Measurements from ENCODE around the gene P4HA1. TPM values are rescaled to one million over a fixed set of nuclear protein-coding genes. Genes with fewer than 3 reads are reported as not detected.
"Not testable (repeated sequence)": the region's sequence is repeated elsewhere in the genome, so short reads cannot be mapped to it uniquely, and the experiment has no call there.

P4HA1 gene
- total RNA-seq, 1 donor from 2014 or later: 51.8 TPM

DNA sequence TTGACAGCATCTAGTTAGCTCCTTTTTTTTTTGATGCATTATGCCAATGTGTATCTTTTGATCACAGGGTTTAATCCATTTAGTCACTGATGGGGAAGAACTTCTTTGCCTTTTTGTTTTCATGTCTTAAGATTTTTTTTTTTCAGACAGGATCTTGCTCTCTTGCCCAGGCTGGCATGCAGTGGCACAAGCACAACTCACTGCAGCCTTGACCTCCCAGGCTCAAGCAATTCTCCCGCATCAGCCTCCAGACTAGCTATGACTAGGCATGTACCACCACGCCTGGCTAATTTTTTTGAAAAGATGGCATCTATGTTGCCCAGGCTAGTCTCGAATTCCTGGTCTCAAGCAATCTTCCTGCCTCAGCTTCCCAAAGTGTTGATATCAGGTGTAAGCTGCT lies 95.7 kb downstream of the P4HA1 start:
- intact Hi-C loops (cut with DNase I): no loop called here
- ATAC-seq (no peak), DNase-seq (ENCODE audit: low spot score) (no peak)

DNA sequence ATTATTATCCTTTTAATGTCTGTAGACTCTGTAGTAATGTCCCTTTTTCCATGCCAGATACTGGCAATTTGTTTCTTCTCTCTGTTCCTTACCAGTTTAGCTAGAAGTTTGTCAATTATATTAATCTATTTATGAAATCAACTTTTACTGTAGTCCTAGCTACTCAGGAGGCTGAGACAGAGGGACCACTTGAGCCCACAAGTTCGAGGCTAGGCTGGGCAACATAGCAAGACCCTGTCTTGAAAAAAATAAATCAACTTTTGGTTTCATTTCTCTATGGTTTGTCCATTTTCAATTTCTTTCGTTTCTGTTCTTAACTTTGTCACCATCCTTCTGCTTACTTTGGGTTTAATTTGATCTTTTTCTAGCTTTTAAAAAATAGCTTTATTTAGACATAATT lies 99.6 kb downstream of the P4HA1 start:
- intact Hi-C loops (cut with DNase I): no loop called here

DNA sequence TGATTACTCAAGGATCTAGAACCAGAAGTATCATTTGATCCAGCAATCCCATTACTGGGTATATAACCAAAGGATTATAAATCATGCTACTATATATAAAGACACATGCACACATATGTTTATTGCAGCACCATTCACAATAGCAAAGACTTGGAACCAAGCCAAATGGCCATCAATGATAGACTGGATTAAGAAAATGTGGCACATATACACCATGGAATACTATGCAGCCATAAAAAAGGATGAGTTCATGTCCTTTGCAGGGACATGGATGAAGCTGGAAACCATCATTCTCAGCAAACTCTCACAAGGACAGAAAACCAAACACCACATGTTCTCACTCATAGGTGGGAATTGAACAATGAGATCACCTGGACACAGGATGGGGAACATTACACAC lies 101.2 kb downstream of the P4HA1 start:
- intact Hi-C loops (cut with DNase I); DNase-seq (ENCODE audit: low spot score); ATAC-seq: not testable (repeated sequence)

More for the DNA sequence above, 99.6 kb downstream of the P4HA1 start:
- ATAC-seq: no peak
- no peak for DNase-seq (ENCODE audit: low spot score)

DNA sequence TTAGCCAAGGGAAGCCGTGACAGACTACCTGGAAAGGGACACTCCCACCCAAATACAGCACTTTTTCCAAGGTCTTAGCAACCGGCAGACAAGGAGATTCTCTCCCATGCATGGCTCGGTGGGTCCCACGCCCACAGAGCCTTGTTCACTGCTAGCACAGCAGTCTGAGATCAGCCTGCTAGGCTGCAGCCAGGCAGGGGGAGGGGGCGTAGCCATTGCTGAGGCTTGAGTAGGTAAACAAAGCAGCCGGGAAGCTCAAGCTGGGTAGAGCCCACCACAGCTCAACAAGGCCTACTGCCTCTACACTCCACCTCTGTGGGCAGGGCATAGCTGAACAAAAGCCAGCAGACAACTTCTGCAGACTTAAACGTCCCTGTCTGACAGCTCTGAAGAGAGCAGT lies 106.9 kb downstream of the P4HA1 start:
- intact Hi-C loops (cut with DNase I); ATAC-seq; DNase-seq (ENCODE audit: low spot score): not testable (repeated sequence)

DNA sequence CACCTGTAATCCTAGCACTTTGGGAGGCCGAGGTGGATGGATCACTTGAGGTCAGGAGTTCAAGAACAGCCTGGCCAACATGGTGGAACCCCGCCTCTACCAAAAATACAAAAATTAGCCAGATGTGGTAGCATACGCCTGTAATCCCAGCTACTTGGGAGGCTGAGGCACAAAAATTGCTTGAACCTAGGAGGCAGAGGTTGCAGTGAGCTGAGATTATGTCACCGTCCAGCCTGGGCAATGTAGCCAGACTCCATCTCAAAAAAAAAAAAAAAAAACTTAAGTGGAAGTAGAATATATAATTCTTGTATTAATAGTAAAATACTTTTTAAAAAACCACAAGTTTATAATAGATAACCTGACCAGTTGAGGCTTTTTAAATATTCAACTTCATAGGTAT lies 112.0 kb downstream of the P4HA1 start:
- ATAC-seq; DNase-seq (ENCODE audit: low spot score); intact Hi-C loops (cut with DNase I): not testable (repeated sequence)

DNA sequence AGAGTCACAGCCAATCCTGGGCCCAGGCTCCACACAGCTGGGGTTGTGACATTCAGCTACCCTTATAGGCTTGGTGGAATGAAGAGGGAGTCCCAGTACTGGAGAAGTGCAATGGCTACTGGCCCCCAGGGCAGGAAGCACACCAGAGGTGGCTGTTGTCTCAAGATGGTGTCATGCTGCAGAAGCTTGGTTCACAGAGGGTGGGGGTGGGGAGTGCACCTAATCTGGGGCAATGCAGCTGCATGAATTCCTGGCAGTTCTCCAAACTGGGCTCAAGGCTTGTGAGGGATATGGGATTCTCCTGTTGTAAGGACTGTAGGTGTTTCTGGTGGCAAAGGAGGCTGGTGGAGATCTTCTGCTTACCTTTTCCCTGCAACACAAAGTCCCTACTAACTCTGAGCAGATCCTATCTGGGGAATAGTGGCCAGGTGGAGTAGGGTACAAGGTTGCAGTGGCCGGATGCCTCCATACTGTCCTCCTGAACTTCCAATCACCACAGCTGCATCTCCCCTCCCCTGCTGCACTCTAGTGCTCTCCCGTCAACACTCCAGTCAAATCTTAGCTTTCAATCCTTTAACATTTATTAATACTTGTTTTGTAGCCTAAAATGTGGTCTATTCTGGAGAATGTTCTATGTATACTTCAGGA lies 114.7 kb downstream of the P4HA1 start:
- DNase-seq (ENCODE audit: low spot score) (no peak), ATAC-seq (no peak)
- intact Hi-C loops (cut with DNase I): no loop called here

DNA sequence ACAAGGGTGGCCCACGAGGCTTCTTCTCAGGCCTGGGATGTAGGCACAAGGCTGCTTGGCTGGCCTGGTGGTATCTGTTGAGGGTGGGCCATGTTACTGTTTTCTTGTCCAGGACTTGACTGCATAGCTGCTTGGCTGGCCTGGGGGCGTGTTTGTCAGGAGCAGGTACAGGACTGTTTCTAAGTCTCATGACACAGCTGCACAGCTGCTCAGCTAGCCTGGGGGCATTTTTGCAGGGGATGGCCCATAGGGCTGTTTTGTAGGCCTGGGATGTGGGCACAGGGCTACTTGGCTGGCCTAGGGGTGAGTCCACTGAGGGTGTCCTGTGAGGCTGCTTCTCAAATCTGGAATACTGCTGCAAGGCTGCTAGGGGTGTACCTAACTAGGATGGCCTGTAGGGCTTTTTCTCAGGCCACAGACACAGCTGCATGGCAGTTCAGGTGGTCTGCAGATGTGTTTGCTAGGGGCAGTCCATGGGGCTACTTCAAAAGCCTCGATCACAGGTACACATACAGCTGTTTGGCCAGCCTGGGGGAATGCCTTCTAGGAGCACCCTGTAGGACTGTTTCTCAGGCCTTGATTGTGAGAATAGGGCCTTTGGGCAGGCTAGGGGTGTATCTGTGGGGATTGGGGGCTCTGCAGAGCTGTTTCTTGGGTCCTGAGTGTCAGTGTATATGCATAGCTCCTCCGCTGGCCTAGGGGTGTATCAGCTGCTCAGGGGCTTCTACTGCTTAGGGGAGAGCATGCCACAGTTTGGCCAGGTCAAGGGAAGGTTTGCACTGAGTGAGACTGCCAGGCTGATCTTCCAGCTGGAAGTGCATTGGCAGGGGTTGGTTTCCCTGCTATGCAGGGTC lies 115.4 kb downstream of the P4HA1 start:
- intact Hi-C loops (cut with DNase I): no loop called here
- ATAC-seq (no peak), DNase-seq (ENCODE audit: low spot score) (no peak)

DNA sequence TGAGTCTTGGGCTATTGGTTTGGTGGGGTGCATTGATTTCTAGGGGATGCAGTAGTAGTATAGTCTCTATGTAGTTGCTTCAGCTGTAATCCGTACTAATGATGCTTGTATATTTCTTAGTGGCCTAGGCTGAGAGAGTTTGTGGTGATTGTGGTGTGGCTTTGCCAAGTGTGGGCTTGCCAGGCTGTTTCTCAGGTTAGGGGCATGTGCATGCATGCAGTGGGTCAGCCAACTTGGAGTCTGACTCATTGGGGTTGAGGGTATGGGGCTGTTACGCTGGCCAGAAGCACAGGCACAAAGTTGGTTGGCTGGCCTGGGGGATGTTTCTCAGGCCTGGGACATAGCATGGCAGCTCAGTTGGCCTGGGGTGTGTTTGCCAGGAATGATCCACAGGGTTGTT lies 116.3 kb downstream of the P4HA1 start:
- intact Hi-C loops (cut with DNase I): no loop called here
- no peak for ATAC-seq
- DNase-seq (ENCODE audit: low spot score): no peak

DNA sequence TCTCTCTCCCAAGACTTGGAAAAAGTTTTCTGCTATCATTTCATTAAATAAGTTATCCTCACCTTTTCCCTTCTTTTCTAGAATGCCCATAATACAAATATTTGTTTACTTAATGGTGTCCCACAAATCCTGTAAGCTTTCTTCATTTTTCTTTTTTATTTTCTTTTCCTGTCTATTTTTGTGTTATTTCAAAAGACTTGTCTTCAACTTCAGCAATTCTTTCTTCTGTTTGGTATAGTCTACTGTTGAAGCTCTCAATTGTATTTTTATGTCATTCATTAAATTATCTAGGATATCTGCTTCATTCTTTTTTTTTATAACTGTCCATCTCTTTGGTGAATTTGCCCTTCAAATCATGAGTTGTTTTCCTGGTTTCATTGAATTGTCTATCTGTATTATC lies 117.0 kb downstream of the P4HA1 start:
- intact Hi-C loops (cut with DNase I): no loop called here
- no peak for ATAC-seq
- no peak for DNase-seq (ENCODE audit: low spot score)

DNA sequence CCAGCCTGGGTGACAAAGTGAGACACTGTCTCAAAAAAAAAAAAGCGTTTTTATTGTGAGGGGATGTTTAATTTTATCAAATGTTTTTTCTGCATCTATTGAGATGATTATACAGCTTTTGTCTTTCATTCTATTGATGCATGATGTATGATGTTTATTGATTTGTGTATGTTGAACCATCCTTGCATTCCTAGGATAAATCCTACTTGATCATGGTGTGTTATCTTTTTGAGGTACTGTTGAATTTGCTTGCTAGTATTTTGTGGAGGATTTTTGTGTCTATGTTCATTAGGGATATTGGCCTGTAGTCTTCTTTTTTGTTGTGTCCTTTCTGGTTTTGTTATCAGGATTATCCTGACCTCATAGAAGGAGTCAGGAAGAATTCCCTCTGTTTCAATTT lies 119.8 kb downstream of the P4HA1 start:
- no peak for DNase-seq (ENCODE audit: low spot score)
- intact Hi-C loops (cut with DNase I): no loop called here
- no peak for ATAC-seq

Other genes starting within 250 kb of the P4HA1 start
- not detected for gene OIT3, start 203.1 kb downstream of the P4HA1 start, total RNA-seq
- not detected for gene PLA2G12B, start 142.1 kb downstream of the P4HA1 start, total RNA-seq
- gene NUDT13, start 13.6 kb upstream of the P4HA1 start, total RNA-seq: 2.2 TPM
- gene ECD, start 71.1 kb upstream of the P4HA1 start, total RNA-seq: 24.7 TPM
- 25.6 TPM for gene FAM149B1, start 71.3 kb upstream of the P4HA1 start, total RNA-seq
- gene DNAJC9, start 150.4 kb upstream of the P4HA1 start, total RNA-seq: 13.1 TPM
- 40.6 TPM for gene MRPS16, start 155.8 kb upstream of the P4HA1 start, total RNA-seq